ENCODE data around the gene GARIN5A.

GRCh38 chr19:50509366-50509765 is 32.7 kb upstream of the GARIN5A start:
- TF ChIP-seq, protein P1, sequence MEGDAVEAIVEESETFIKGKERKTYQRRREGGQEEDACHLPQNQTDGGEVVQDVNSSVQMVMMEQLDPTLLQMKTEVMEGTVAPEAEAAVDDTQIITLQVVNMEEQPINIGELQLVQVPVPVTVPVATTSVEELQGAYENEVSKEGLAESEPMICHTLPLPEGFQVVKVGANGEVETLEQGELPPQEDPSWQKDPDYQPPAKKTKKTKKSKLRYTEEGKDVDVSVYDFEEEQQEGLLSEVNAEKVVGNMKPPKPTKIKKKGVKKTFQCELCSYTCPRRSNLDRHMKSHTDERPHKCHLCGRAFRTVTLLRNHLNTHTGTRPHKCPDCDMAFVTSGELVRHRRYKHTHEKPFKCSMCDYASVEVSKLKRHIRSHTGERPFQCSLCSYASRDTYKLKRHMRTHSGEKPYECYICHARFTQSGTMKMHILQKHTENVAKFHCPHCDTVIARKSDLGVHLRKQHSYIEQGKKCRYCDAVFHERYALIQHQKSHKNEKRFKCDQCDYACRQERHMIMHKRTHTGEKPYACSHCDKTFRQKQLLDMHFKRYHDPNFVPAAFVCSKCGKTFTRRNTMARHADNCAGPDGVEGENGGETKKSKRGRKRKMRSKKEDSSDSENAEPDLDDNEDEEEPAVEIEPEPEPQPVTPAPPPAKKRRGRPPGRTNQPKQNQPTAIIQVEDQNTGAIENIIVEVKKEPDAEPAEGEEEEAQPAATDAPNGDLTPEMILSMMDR (IDR thresholded peaks at IDR 0.05 in 8 of 11, conservative IDR thresholded peaks at IDR 0.05 in 3 of 11) = no peak
- no peak for TF ChIP-seq POLR2A (IDR thresholded peaks at IDR 0.05)
- no peak for TF ChIP-seq POLR2AphosphoS5 (IDR thresholded peaks at IDR 0.05)
